ENCODE measurements around the gene PKIG. TPM values are rescaled to one million over a fixed set of nuclear protein-coding genes. Genes with fewer than 3 reads are reported as not detected.
"Not testable (repeated sequence)": the region's sequence is repeated elsewhere in the genome, so short reads cannot be mapped to it uniquely, and the experiment has no call there.

Gene PKIG
- total and polyA plus RNA-seq, 9 donors, result 40.5 to 53.3 (median 45.4) TPM

DNA sequence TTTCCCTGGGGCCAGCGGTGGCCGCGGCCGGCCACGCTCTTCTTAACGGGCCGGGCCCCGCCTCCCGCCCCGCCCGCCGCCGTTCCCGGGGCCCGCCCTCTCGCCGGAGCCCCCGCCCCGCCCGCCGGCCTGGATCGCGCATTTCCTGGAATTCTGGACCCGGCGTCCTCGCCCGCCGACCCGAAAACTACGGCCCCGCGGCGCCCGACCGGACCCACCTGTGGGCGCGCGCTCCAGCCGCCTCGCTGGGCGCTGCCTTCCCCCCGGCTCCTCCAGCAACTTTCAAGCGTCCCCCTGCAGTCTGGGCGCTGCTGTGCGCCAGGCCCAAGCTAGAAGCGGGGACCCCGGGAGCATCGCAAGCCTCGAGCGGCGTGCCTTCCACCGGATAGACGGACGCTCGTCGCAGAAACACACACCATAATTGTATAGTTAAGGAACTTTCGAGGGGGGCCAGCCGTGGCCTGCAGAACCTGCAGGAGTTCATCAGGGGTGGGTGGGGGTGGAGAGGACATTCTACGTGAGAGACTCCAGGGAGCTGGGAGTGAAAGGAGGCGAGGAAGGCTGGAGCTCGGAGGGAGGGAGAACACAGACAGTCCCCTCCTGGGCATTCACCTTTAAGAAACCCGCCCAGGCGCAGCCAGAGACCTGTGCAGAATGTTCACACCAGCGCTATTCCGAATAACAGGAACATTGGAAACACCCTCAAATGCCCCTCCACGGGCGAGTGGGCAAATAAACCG is 69.5 kb downstream of the PKIG start, which contains the start of gene ADA:
ADA (minus strand) TSS at position 16 of the 740 bp plus-strand sequence. CDS start 92 bp downstream, outside the sequence.
- WGBS (ENCODE audit: insufficient coverage), result under 1% methylated on average over 48 of the region's 68 CpGs
- H3K27me3 ChIP-seq (ENCODE audit: control insufficient read depth, insufficient read depth, low read length), result peaks cover 17% of the 10 kb centered on the region
- peak within 1 kb of the TSS; percentile 67 for H3K4me3 ChIP-seq (ENCODE audit: low read length)
- peak; percentile 78 for DNase-seq
- no peaks in the 10 kb centered on the region for H3K36me3 ChIP-seq (ENCODE audit: control insufficient read depth, insufficient read depth, low read length)
- peaks cover 18% of the 10 kb centered on the region for H3K4me1 ChIP-seq (ENCODE audit: control insufficient read depth, insufficient read depth, low read length)
- peak within 1 kb of the TSS; percentile 75 for H3K27ac ChIP-seq (ENCODE audit: low read length)
- H3K9me3 ChIP-seq (replicated peaks; ENCODE audit: control insufficient read depth, low read depth, low read length), result no peaks in the 10 kb centered on the region

DNA sequence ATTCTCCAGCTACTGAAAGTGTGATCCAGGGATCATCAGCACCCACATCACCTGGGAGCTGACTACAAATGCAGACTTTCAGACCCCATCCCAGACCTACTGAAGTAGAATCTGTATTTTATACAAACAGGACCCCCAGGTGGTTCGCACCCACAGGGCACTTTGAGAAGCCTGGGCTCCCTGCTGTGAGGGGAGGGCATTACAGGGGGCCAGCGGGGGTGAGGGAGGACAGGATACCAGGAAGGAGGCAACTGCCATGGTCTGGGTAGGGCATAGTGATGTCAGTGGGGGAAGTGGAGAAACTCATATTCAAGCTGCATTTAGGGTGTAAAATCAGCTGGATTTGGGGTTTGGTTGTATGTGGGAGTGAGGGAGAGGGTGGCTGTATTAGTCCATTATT is 71.2 kb downstream of the PKIG start:
- H3K27me3 ChIP-seq (ENCODE audit: control insufficient read depth, insufficient read depth, low read length), result peaks cover 19% of the 10 kb centered on the region
- H3K36me3 ChIP-seq (ENCODE audit: control insufficient read depth, insufficient read depth, low read length), result no peaks in the 10 kb centered on the region
- peaks cover 2% of the 10 kb centered on the region for H3K9me3 ChIP-seq (replicated peaks; ENCODE audit: control insufficient read depth, low read depth, low read length)
- no peak for DNase-seq
- H3K4me1 ChIP-seq (ENCODE audit: control insufficient read depth, insufficient read depth, low read length), result peaks cover 18% of the 10 kb centered on the region
- 57% methylated on average over 1 of the region's 2 CpGs for WGBS (ENCODE audit: insufficient coverage)
- no peak overlapping the region for H3K27ac ChIP-seq (ENCODE audit: low read length)
- H3K4me3 ChIP-seq (ENCODE audit: low read length), result no peak overlapping the region

DNA sequence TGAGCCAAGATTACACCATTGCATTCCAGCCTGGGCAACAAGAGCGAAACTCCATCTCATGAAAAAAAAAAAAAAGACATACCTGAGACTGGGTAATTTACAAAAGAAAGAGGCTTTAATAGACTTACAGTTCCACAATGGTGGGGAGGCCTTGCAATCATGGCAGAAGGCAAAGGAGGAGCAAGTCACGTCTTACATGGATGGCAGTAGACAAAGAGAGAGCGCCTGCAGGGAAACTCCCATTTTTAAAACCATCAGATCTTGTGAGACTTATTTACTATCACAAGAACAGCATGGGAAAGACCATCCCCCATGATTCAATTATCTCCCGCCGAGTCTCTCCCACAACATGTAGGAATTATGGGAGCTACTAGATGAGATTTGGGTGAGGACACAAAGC is 71.8 kb downstream of the PKIG start:
- H3K27ac ChIP-seq (ENCODE audit: low read length); H3K4me3 ChIP-seq (ENCODE audit: low read length); H3K36me3 ChIP-seq (ENCODE audit: control insufficient read depth, insufficient read depth, low read length); H3K9me3 ChIP-seq (replicated peaks; ENCODE audit: control insufficient read depth, low read depth, low read length); DNase-seq: not testable (repeated sequence)
- no CpG with 5 or more reads among the region's 5 CpGs for WGBS (ENCODE audit: insufficient coverage)
- H3K4me1 ChIP-seq (ENCODE audit: control insufficient read depth, insufficient read depth, low read length), result peaks cover 18% of the 10 kb centered on the region
- H3K27me3 ChIP-seq (ENCODE audit: control insufficient read depth, insufficient read depth, low read length), result peaks cover 19% of the 10 kb centered on the region

DNA sequence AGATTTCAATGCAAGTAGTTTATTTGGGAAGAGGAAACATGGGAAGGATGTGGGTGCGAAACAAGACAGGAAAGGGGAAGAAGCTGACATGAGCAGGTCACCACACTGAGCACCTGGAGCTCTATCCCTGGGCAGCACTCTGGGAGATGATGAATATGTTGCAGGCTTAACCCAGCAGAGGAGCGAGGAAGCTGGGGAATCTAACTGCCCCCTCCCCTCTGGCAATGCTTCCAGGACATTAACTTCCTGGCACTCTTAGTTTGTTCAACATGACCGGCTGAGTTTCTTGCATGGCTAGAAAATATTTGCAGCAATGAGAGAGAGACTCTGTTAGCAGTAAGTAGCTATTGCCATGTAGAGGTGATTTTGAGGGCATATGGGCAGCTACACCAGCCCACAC is 74.1 kb downstream of the PKIG start:
- Histone ChIP-seq H3K4me1 (ENCODE audit: control insufficient read depth, insufficient read depth, low read length) (peaks cover 10% of the 10 kb centered on the region), H3K27me3 (ENCODE audit: control insufficient read depth, insufficient read depth, low read length) (peaks cover 19% of the 10 kb centered on the region), H3K27ac (ENCODE audit: low read length) (no peak overlapping the region), H3K36me3 (ENCODE audit: control insufficient read depth, insufficient read depth, low read length) (no peaks in the 10 kb centered on the region), H3K9me3 (replicated peaks; ENCODE audit: control insufficient read depth, low read depth, low read length) (peaks cover 2% of the 10 kb centered on the region), H3K4me3 (ENCODE audit: low read length) (no peak overlapping the region)
- WGBS (ENCODE audit: insufficient coverage), result 88% methylated on average over 1 of the region's 3 CpGs
- no peak for DNase-seq

DNA sequence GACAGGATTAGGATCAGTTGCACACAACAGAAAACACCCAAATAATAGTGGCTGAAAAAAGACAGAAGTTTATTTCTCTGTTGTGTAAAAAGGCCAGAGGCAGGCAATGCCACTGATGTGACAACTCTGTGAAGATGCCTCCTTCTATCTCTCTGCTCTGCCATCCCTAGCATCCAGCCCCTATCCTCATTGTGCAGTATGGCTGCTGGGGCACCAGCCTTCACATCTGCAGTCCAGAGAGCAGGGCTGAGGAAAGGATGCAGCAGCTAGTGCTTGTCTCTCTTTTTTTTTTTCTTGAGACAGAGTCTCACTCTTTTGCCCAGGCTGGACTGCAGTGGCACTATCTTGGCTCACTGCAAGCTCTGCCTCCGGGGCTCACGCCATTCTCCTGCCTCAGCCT is 75.5 kb downstream of the PKIG start:
- Histone ChIP-seq H3K36me3 (ENCODE audit: control insufficient read depth, insufficient read depth, low read length) (no peaks in the 10 kb centered on the region), H3K4me1 (ENCODE audit: control insufficient read depth, insufficient read depth, low read length) (peaks cover 6% of the 10 kb centered on the region), H3K27ac (ENCODE audit: low read length) (no peak overlapping the region), H3K27me3 (ENCODE audit: control insufficient read depth, insufficient read depth, low read length) (peaks cover 17% of the 10 kb centered on the region), H3K9me3 (replicated peaks; ENCODE audit: control insufficient read depth, low read depth, low read length) (peaks cover 2% of the 10 kb centered on the region), H3K4me3 (ENCODE audit: low read length) (no peak overlapping the region)
- WGBS (ENCODE audit: insufficient coverage), result 94% methylated on average over 2 of the region's 2 CpGs
- no peak for DNase-seq

DNA sequence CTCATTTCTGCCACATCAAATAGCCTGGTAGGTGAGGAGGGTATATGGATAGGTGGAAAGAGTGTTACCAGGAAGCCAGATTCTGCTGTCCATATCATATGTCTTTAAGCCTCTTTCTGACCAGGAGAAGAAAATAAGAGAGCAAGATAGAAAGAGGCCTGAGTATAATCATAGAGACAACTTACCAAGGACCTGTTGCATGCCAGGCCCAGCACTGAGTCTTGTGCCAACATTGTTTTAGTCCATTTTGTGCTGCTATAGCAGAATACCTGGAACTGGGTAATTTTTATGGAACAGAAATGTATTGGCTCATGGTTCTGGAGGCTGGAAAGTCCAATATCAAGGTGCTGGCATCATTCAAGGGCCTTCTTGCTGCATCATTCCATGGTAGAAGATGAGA is 76.4 kb downstream of the PKIG start:
- Histone ChIP-seq H3K27ac (ENCODE audit: low read length) (no peak overlapping the region), H3K9me3 (replicated peaks; ENCODE audit: control insufficient read depth, low read depth, low read length) (peaks cover 2% of the 10 kb centered on the region), H3K36me3 (ENCODE audit: control insufficient read depth, insufficient read depth, low read length) (no peaks in the 10 kb centered on the region), H3K27me3 (ENCODE audit: control insufficient read depth, insufficient read depth, low read length) (peaks cover 11% of the 10 kb centered on the region), H3K4me3 (ENCODE audit: low read length) (no peak overlapping the region), H3K4me1 (ENCODE audit: control insufficient read depth, insufficient read depth, low read length) (no peaks in the 10 kb centered on the region)
- no peak for DNase-seq

DNA sequence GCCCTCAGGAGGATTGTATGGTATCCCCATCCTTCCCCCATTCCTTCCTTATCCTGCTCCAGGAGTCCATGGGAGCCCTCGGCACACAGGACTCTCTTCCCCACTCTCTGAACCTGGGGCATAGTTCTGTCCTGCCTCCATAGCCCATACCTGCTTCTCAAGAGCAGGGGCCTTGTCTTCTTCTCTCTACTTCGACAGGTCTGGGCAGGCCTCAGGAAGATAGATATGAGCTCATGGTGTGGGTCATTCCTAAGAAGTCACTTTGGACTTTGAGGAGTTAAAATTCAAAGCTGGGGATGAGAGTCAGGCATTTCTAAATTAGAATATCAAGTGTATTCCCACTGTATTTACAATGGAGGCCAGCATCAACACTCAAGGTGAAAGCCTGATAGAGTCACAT is 77.6 kb downstream of the PKIG start:
- Histone ChIP-seq H3K4me1 (ENCODE audit: control insufficient read depth, insufficient read depth, low read length) (no peaks in the 10 kb centered on the region), H3K36me3 (ENCODE audit: control insufficient read depth, insufficient read depth, low read length) (no peaks in the 10 kb centered on the region), H3K27me3 (ENCODE audit: control insufficient read depth, insufficient read depth, low read length) (peaks cover 11% of the 10 kb centered on the region), H3K4me3 (ENCODE audit: low read length) (no peak overlapping the region), H3K27ac (ENCODE audit: low read length) (no peak overlapping the region), H3K9me3 (replicated peaks; ENCODE audit: control insufficient read depth, low read depth, low read length) (peaks cover 2% of the 10 kb centered on the region)
- DNase-seq, result no peak
- WGBS (ENCODE audit: insufficient coverage), result 71% methylated on average over 1 of the region's 2 CpGs

DNA sequence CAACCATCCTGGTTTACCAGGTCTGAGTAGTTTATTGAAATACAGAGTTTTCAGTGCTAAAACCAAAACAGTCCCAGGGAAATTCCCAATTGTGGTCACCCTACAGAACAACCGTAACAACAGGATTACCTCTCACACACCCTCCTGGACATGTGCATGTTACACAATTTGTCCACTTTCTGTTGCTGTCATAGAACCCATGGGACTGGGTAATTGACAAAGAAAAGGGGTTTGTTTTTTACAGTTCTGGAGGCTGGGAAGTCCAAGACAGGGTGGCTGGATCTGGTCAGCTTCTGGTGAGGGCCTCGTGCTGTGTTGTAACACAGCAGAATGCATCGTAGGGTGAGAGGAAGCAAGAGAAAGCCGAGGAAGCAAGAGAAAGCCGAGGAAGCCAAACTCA is 78.2 kb downstream of the PKIG start:
- Histone ChIP-seq H3K36me3 (ENCODE audit: control insufficient read depth, insufficient read depth, low read length) (no peaks in the 10 kb centered on the region), H3K27me3 (ENCODE audit: control insufficient read depth, insufficient read depth, low read length) (peaks cover 5% of the 10 kb centered on the region), H3K4me3 (ENCODE audit: low read length) (no peak overlapping the region), H3K4me1 (ENCODE audit: control insufficient read depth, insufficient read depth, low read length) (no peaks in the 10 kb centered on the region), H3K27ac (ENCODE audit: low read length) (no peak overlapping the region), H3K9me3 (replicated peaks; ENCODE audit: control insufficient read depth, low read depth, low read length) (peaks cover 2% of the 10 kb centered on the region)
- 71% methylated on average over 2 of the region's 5 CpGs for WGBS (ENCODE audit: insufficient coverage)
- DNase-seq, result no peak

DNA sequence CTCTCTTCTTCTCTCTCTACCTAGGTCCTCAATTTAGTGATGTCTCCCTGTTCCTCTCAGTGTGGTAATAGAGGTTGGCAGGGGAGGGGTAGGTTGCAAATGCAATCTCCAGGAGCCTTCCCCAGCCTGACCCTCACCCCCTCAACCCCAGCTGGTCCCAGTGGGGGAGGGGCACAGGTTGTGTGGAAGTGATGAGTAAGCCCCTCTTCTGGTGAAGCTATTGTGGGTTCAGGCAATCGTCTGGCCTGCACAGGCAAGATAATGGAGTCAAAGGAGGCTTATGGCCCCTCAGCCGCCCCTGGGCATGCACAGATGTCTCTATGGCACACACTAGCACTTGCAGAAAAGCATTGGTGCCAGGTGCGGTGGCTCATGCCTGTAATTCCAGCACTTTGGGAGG is 79.9 kb downstream of the PKIG start:
- Histone ChIP-seq H3K9me3 (replicated peaks; ENCODE audit: control insufficient read depth, low read depth, low read length) (peaks cover 2% of the 10 kb centered on the region), H3K4me1 (ENCODE audit: control insufficient read depth, insufficient read depth, low read length) (no peaks in the 10 kb centered on the region), H3K27me3 (ENCODE audit: control insufficient read depth, insufficient read depth, low read length) (peaks cover 8% of the 10 kb centered on the region), H3K27ac (ENCODE audit: low read length) (no peak overlapping the region), H3K36me3 (ENCODE audit: control insufficient read depth, insufficient read depth, low read length) (no peaks in the 10 kb centered on the region), H3K4me3 (ENCODE audit: low read length) (no peak overlapping the region)
- WGBS (ENCODE audit: insufficient coverage), result 33% methylated on average over 3 of the region's 3 CpGs
- no peak for DNase-seq

DNA sequence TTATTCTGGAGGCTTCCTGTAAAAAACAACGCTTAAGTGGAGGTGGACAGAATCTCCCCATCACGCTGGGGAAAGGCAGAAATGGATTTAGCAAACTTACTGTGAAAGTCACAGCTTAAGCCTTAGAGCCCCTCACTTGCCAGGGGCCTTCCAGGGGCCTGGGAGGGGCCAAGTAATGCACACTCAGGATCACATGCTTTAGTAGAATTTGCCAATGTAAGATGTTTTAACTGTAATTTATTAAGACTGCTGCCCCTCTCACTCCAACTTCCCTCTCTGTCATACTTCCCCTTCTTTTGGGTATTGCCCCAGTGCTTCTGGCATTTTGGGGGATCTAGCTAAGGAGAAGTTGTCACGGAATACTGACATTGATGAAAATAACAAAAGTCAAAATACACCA is 81.8 kb downstream of the PKIG start:
- no peak overlapping the region for H3K4me3 ChIP-seq (ENCODE audit: low read length)
- WGBS (ENCODE audit: insufficient coverage), result 20% methylated on average over 1 of the region's 3 CpGs
- H3K27me3 ChIP-seq (ENCODE audit: control insufficient read depth, insufficient read depth, low read length), result peaks cover 5% of the 10 kb centered on the region
- H3K36me3 ChIP-seq (ENCODE audit: control insufficient read depth, insufficient read depth, low read length), result no peaks in the 10 kb centered on the region
- no peaks in the 10 kb centered on the region for H3K4me1 ChIP-seq (ENCODE audit: control insufficient read depth, insufficient read depth, low read length)
- DNase-seq, result peak; percentile 49
- H3K9me3 ChIP-seq (replicated peaks; ENCODE audit: control insufficient read depth, low read depth, low read length), result no peaks in the 10 kb centered on the region
- H3K27ac ChIP-seq (ENCODE audit: low read length), result no peak overlapping the region

DNA sequence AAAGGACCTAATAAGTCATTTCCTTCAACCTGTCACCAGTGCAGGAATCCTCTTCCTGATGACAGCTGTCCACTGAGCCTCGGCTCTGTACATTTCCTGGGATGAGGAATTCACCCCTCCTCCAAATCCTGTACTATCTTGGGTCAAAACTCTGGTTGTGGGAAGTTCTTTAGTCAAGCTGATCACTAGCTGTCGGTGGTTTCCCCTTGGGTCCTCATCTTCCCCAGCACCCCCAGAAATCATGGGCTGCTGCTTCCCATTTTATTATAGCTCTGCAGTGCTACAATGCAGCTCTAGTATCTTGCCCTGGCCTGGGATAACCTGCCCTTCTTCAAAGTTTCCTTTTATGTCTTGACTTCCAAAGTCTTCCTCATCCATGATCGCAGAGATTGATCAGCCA is 83.7 kb downstream of the PKIG start:
- Histone ChIP-seq H3K27ac (ENCODE audit: low read length) (no peak overlapping the region), H3K4me3 (ENCODE audit: low read length) (no peak overlapping the region), H3K4me1 (ENCODE audit: control insufficient read depth, insufficient read depth, low read length) (no peaks in the 10 kb centered on the region), H3K9me3 (replicated peaks; ENCODE audit: control insufficient read depth, low read depth, low read length) (no peaks in the 10 kb centered on the region), H3K36me3 (ENCODE audit: control insufficient read depth, insufficient read depth, low read length) (no peaks in the 10 kb centered on the region), H3K27me3 (ENCODE audit: control insufficient read depth, insufficient read depth, low read length) (peaks cover 5% of the 10 kb centered on the region)
- DNase-seq, result no peak
- 50% methylated on average over 1 of the region's 3 CpGs for WGBS (ENCODE audit: insufficient coverage)

Data from muscle of leg (tissue), 11 donors.